ENCODE measurements around the gene GCDH.

DNA sequence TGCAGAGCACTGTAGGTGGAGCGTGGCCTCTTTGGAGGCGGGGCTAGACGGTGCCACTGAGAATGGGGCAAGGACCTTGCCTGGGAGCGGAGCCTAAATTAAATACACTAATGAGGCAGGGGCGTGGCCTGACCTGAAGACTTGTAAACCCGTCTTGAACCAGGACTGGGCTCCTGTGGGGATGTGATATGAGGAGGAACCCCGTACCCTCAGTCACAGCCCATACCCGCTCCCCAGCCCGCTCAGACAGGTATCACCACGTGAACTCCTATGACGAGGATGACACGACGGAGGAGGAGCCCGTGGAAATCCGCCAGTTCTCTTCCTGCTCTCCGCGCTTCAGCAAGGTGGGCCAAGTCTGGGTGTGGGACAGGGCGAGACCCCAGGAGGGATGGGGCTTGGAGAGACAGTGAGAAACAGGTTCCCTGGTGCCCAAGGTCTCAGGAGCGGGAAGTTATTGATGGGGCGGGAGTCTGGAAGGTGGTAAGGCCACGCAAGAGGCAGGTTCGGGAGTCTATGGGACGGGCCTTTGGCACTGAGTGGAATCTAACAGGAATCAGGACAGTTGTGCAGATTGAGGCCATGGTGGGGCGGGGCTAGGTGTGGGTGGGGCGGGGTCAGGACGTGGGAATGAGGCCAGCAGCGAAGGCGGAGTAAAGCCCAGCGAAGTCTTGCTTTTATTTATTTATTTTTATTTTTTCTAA, 24.4 kb upstream of the GCDH start:
- TF ChIP-seq, protein P1, sequence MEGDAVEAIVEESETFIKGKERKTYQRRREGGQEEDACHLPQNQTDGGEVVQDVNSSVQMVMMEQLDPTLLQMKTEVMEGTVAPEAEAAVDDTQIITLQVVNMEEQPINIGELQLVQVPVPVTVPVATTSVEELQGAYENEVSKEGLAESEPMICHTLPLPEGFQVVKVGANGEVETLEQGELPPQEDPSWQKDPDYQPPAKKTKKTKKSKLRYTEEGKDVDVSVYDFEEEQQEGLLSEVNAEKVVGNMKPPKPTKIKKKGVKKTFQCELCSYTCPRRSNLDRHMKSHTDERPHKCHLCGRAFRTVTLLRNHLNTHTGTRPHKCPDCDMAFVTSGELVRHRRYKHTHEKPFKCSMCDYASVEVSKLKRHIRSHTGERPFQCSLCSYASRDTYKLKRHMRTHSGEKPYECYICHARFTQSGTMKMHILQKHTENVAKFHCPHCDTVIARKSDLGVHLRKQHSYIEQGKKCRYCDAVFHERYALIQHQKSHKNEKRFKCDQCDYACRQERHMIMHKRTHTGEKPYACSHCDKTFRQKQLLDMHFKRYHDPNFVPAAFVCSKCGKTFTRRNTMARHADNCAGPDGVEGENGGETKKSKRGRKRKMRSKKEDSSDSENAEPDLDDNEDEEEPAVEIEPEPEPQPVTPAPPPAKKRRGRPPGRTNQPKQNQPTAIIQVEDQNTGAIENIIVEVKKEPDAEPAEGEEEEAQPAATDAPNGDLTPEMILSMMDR (IDR thresholded peaks at IDR 0.05) = no peak
- no peak for TF ChIP-seq POLR2A (IDR thresholded peaks at IDR 0.05)
